GM21367 (cell line): ENCODE data around the gene EXD3.
"Not testable (repeated sequence)": the region's sequence is repeated elsewhere in the genome, so short reads cannot be mapped to it uniquely, and the experiment has no call there.

Experiments
- ATAC-seq: cut with Tn5 transposase; IDR thresholded peaks from one replicate; pipeline ENCODE4 v1.9.1; 2021; ENCODE audit not compliant: unreplicated experiment

The EXD3 gene

GRCh38 chr9:137458194-137459151 is 35.5 kb upstream of the EXD3 start:
- ATAC-seq: no peak

GRCh38 chr9:137457406-137458193 is 34.6 kb upstream of the EXD3 start:
- no peak for ATAC-seq

GRCh38 chr9:137456864-137457405 is 34.0 kb upstream of the EXD3 start:
- no peak for ATAC-seq

- ATAC-seq: no peak
Measured at GRCh38 chr9:137456061-137456863, 33.3 kb upstream of the EXD3 start.

GRCh38 chr9:137455359-137455991 is 32.5 kb upstream of the EXD3 start:
- ATAC-seq: no peak

- no peak for ATAC-seq
Measured at GRCh38 chr9:137454597-137455358, 31.8 kb upstream of the EXD3 start.

GRCh38 chr9:137454145-137454596 is 31.2 kb upstream of the EXD3 start:
- ATAC-seq: no peak

- ATAC-seq: no peak
Measured at GRCh38 chr9:137453643-137454081, 30.7 kb upstream of the EXD3 start.

- no peak for ATAC-seq
Measured at GRCh38 chr9:137452761-137453642, 30.0 kb upstream of the EXD3 start.

- no peak for ATAC-seq
Measured at GRCh38 chr9:137452006-137452760, 29.2 kb upstream of the EXD3 start.

- ATAC-seq: not testable (repeated sequence)
Measured at GRCh38 chr9:137451264-137452005, 28.5 kb upstream of the EXD3 start.

- not testable (repeated sequence) for ATAC-seq
Measured at GRCh38 chr9:137450539-137451222, 27.7 kb upstream of the EXD3 start.

GRCh38 chr9:137449931-137450538 is 27.1 kb upstream of the EXD3 start:
- ATAC-seq: no peak

GRCh38 chr9:137449081-137449844 is 26.3 kb upstream of the EXD3 start:
- no peak for ATAC-seq

GRCh38 chr9:137448602-137448962 is 25.6 kb upstream of the EXD3 start:
- ATAC-seq: no peak
